H1 (cell line): ENCODE measurements around the gene ARHGAP25. TPM values are rescaled to one million over a fixed set of nuclear protein-coding genes. Genes with fewer than 3 reads are reported as not detected.

Source experiments
- EZH2 ChIP-seq: fragments of 200-600 bp; sonication (generic); IDR thresholded peaks from 2 replicates; pipeline ENCODE4 v1.7.1; 2012; ENCODE audit warnings: low read depth, mild to moderate bottlenecking, moderate library complexity, low read length, inconsistent platforms; ENCODE audit not compliant: severe bottlenecking
- polyA plus RNA-seq, 7 experiments: library from polyadenylated mRNA; depleted of rRNA in 3 of 7; stranded (reverse) in 5 of 7; unstranded in 2 of 7; fragments of >200 nt in 5 of 7; fragments of 200-250 nt in 2 of 7; gene quantifications; 1 replicate in 5 of 7; 2 replicates in 1 of 7; 4 replicates in 1 of 7; pipeline versions ENCODE4 v1.2.1 to v1.2.3, GENCODE V29; 2011 to 2013; ENCODE audit warnings: missing spikeins in 2 of 7, mixed read lengths in 2 of 7
- total RNA-seq: library from RNA; stranded (reverse); fragmentation: NEBNext Ultra II Directional; extraction: Animal tissue kit (Norgen Biotek cat#: 25700); gene quantifications from 2 replicates; pipeline ENCODE4 v1.2.1, GENCODE V29; 2021

ARHGAP25 gene
- total and polyA plus RNA-seq, 2 of the 8 experiments (the other 6 are each of a cell fraction or from before 2014, with no cell fraction given) = 1.00 to 1.2 TPM

- no peak for TF ChIP-seq EZH2
Observed at GRCh38 chr2:68719912-68720311, 14.7 kb upstream of the ARHGAP25 start (continued).
